LNCAP (cell line): ENCODE results near the gene PAQR5.

Source experiments
- CTCF ChIP-seq: fragments of 450-650 bp; IDR thresholded peaks from 2 replicates; pipeline ENCODE4 v1.5.1; 2017; ENCODE audit warnings: mild to moderate bottlenecking

Gene PAQR5

GRCh38 chr15:69275933-69276560 lies 22.7 kb upstream of the PAQR5 start:
- no peak for TF ChIP-seq CTCF

- TF ChIP-seq CTCF: no peak
These were observed 21.4 kb upstream of the PAQR5 start for GRCh38 chr15:69277316-69277715.

GRCh38 chr15:69279636-69280035 lies 19.1 kb upstream of the PAQR5 start:
- TF ChIP-seq CTCF: no peak

- no peak for TF ChIP-seq CTCF
These were observed 17.9 kb upstream of the PAQR5 start for GRCh38 chr15:69280783-69281182.

- TF ChIP-seq CTCF: no peak
These were observed 16.5 kb upstream of the PAQR5 start for GRCh38 chr15:69282104-69282743.

GRCh38 chr15:69285834-69286233 lies 12.9 kb upstream of the PAQR5 start:
- TF ChIP-seq CTCF: no peak

GRCh38 chr15:69288011-69288410 lies 10.7 kb upstream of the PAQR5 start:
- no peak for TF ChIP-seq CTCF
